GM10248 (cell line): ENCODE measurements around the gene LMO1.

ENCODE experiments used
- CTCF ChIA-PET: fragments of 300-600 bp; sonication (Branson Sonifier 250); formaldehyde crosslinking; extraction: SDS; loops from one replicate; lab custom pipeline; 2021; ENCODE audit warnings: antibody characterized with exemption; lab: Yijun Ruan, JAX
- POLR2A ChIA-PET: fragments of 350-650 bp; sonication (Branson Sonifier 250); formaldehyde crosslinking; extraction: SDS; loops from one replicate; lab custom pipeline; 2020; ENCODE audit warnings: antibody characterized with exemption; lab: Yijun Ruan, JAX
- DNase-seq: peaks from one replicate; pipeline ENCODE4 v3.0.0; 2012; ENCODE audit errors: extremely low spot score
- TF ChIP-seq, protein P1 (sequence below): IDR thresholded peaks from 2 replicates; pipeline ENCODE4 v1.5.1; 2012; ENCODE audit warnings: mild to moderate bottlenecking, low read depth; ENCODE audit errors: extremely low read depth, missing control alignments, control extremely low read depth

LMO1 gene

GRCh38 chr11:8294251-8294935, 30.7 kb upstream of the LMO1 start:
- TF ChIP-seq, protein P1, sequence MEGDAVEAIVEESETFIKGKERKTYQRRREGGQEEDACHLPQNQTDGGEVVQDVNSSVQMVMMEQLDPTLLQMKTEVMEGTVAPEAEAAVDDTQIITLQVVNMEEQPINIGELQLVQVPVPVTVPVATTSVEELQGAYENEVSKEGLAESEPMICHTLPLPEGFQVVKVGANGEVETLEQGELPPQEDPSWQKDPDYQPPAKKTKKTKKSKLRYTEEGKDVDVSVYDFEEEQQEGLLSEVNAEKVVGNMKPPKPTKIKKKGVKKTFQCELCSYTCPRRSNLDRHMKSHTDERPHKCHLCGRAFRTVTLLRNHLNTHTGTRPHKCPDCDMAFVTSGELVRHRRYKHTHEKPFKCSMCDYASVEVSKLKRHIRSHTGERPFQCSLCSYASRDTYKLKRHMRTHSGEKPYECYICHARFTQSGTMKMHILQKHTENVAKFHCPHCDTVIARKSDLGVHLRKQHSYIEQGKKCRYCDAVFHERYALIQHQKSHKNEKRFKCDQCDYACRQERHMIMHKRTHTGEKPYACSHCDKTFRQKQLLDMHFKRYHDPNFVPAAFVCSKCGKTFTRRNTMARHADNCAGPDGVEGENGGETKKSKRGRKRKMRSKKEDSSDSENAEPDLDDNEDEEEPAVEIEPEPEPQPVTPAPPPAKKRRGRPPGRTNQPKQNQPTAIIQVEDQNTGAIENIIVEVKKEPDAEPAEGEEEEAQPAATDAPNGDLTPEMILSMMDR, result no peak
- no peak for DNase-seq
- ChIA-PET CTCF (no interaction called here), POLR2A (no interaction called here)

DNA sequence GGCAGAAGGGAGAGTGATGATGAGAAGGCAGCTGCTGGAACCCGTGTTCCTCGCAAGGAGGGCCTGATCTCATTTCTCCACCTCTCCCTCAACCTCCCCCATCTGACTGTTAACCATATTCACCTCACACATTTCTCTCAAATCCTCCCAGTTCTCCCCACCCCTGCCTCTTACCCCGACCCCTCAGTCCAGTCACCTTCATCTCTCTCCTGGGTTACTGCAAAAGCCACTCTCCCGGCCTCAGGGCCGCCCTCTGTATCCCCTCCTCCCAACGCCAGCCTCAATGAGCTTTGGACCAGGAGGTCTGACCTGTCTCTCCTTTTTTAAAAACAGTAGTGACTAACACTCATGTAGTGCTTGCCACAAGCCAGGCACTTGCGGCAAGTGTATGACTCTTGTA, 29.5 kb upstream of the LMO1 start:
- TF ChIP-seq, protein P1, result no peak

DNA sequence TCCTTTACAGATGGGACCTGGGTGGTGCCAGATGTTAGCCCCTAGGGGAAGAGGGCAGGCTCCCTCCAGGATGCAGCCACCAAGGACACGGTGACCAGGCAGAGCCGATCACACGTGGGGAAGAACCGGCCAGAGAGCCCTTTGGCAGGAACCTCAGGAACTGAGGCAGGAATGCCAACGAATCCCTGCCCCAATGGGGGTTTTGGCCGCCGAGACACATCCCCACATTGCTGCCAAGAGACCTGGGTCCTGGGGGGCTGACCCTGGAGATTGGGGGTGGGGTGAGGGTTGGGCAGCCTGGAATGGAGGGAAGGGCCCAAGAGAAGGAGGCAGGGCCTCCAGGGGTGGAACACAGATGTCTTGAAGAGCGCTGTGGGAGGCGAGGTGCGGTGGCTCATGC, 28.7 kb upstream of the LMO1 start:
- ChIA-PET CTCF (no interaction called here), POLR2A (no interaction called here)
- TF ChIP-seq, protein P1, result no peak
- DNase-seq, result no peak

More for the DNA sequence above, 29.5 kb upstream of the LMO1 start:
- CTCF ChIA-PET, result no interaction called here
- no peak for DNase-seq
- POLR2A ChIA-PET, result no interaction called here

DNA sequence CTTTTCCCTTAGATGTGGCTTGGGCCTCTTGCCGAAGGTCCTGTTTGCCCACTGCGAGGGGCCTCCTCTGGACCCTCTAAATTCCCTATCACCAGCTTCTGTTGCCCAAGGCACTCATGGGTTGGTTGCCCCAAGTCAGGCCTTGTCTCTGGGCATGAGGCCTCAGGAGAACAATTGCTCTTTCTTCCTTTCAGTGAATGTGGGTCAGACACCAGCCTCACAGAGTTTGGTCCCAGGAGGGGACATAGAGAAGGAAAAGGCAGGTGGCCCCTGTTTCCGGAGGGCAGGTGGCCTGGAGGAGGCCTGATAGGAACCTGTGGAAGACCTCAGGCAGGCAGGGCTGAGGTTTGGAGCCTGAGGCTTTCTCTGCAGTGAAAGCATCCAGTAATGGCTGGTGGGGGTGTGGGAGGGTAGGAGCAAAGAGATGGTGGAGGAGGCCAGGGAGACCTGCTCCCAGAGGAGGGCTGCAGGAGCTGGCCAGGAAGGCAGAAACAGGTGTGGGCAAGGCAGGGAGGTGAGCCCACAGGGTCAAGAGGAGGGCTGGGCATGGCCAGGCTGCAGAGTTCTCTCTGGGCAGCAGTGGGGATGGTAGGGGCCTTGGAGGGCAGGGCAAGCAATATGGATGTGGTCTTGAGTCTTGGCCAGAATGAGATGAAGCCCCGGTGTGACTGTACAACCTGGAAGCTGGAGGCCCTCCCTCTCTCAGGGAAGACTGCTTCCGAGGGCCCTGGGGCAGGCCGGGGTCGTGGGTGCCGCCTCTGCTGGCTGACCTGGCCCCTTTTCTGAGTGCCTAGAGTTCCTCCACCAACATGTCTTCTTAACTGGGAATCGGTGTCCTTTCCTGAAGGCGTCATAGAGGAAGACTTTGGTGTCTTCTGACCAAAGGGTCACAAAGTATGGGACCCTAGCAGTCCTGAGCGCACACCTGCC, 28.0 kb upstream of the LMO1 start:
- TF ChIP-seq, protein P1, result no peak

GRCh38 chr11:8290081-8290810, 26.6 kb upstream of the LMO1 start:
- ChIA-PET POLR2A (no interaction called here), CTCF (interaction anchor here (1.0 to 2.0 kb wide), 4 partner anchors 10 to 257 kb away, joined by 3 to 6 read pairs (median 3); partner anchors contain the start of gene LMO1)
- TF ChIP-seq, protein P1, result no peak
- DNase-seq, result no peak

More for the DNA sequence above, 28.0 kb upstream of the LMO1 start:
- CTCF ChIA-PET, result interaction anchor here (1.4 to 2.0 kb wide), 2 partner anchors 28 to 258 kb away, joined by 3 to 6 read pairs; partner anchors contain the start of gene LMO1
- POLR2A ChIA-PET, result no interaction called here
- no peak for DNase-seq

- POLR2A ChIA-PET, result no interaction called here
- DNase-seq, result no peak
- CTCF ChIA-PET, result interaction anchor here (1.3 to 2.0 kb wide), 2 partner anchors 10 to 26 kb away, joined by 3 to 6 read pairs; partner anchors contain the start of gene LMO1
- TF ChIP-seq, protein P1, result no peak
Observed at GRCh38 chr11:8289492-8289918, 25.8 kb upstream of the LMO1 start.
